Inflammatory macrophage treated with lipopolysaccharide for 4 hours (primary cell): Measurements from ENCODE around the gene ADK.

Experiments used
- DNase-seq: peaks from one replicate; pipeline ENCODE4 v3.0.0-alpha.2; 2020

The ADK gene

GRCh38 chr10:74685564-74685963, 534.5 kb downstream of the ADK start:
- DNase-seq, result no peak

GRCh38 chr10:74690393-74690792, 539.4 kb downstream of the ADK start:
- no peak for DNase-seq

GRCh38 chr10:74691164-74691563, 540.1 kb downstream of the ADK start:
- no peak for DNase-seq

GRCh38 chr10:74704629-74705357, 553.8 kb downstream of the ADK start:
- no peak for DNase-seq

- DNase-seq, result no peak
Observed at GRCh38 chr10:74705358-74705980, 554.4 kb downstream of the ADK start.

GRCh38 chr10:74706966-74707365, 555.9 kb downstream of the ADK start:
- no peak for DNase-seq

- DNase-seq, result no peak
Observed at GRCh38 chr10:74708246-74708645, 557.2 kb downstream of the ADK start.

- DNase-seq, result no peak
Observed at GRCh38 chr10:74718208-74718607, 567.2 kb downstream of the ADK start.

- no peak for DNase-seq
Observed at GRCh38 chr10:74728225-74728624, 577.2 kb downstream of the ADK start.

- DNase-seq, result no peak
Observed at GRCh38 chr10:74730246-74730645, 579.2 kb downstream of the ADK start.

GRCh38 chr10:74733612-74734011, 582.6 kb downstream of the ADK start:
- no peak for DNase-seq

- no peak for DNase-seq
Observed at GRCh38 chr10:74736029-74736428, 585.0 kb downstream of the ADK start.

- DNase-seq, result peak; percentile 33
Observed at GRCh38 chr10:74738052-74738451, 587.0 kb downstream of the ADK start.

GRCh38 chr10:74738542-74738941, 587.5 kb downstream of the ADK start:
- peak; percentile 7 for DNase-seq

- DNase-seq, result peak; percentile 19
Observed at GRCh38 chr10:74738985-74739567, 588.1 kb downstream of the ADK start.

GRCh38 chr10:74743401-74743800, 592.4 kb downstream of the ADK start:
- no peak for DNase-seq

- no peak for DNase-seq
Observed at GRCh38 chr10:74745449-74745848, 594.4 kb downstream of the ADK start.

- DNase-seq, result no peak
Observed at GRCh38 chr10:74746813-74747212, 595.8 kb downstream of the ADK start.

- no peak for DNase-seq
Observed at GRCh38 chr10:74748468-74749031, 597.5 kb downstream of the ADK start.

- no peak for DNase-seq
Observed at GRCh38 chr10:74750848-74751274, 599.8 kb downstream of the ADK start.

GRCh38 chr10:74752371-74753040, 601.5 kb downstream of the ADK start:
- peak; percentile 68 for DNase-seq

GRCh38 chr10:74753442-74754211, 602.6 kb downstream of the ADK start:
- peak; percentile 63 for DNase-seq
